ENCODE results near the gene RPL23. TPM values are rescaled to one million over a fixed set of nuclear protein-coding genes. Genes with fewer than 3 reads are reported as not detected.

RPL23 gene
- total and polyA plus RNA-seq, 9 of the 15 experiments (the other 6 are each of a cell fraction or from before 2014, with no cell fraction given) = 1,745 to 3,667 (median 3,096) TPM

DNA sequence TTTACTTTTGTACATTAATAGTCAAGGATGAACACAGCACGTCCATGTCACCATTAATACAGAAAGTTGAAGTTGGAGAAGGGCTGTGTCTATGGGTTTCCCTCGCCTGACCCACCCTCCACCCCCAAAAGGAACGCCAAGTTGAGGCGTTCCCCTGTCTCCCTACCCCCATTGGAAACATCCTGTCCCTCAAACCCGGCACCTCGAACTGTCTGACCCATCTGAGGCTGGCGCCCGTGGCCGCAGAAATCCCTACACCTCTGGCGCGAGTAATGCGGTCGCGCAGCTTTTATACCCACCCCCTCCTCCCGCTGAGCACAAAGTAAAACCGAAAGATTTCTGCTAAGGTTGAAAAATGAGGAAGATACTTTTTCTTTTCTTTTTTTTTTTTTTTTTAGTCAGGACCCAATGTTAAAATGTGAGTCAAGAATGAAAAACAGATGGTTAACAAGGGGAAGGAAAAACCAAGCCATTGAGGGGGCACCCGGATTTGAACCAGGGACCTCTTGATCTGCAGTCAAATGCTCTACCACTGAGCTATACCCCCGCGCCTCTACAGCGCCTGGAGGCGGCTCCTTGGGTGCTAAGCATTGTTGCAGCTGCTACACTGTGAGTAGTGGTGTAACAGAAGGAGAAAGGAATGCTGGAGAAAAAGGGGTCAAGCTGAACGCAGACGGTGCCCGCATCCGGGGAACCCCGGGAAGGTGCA, 15.4 kb upstream of the RPL23 start (continued):
- no peak for TF ChIP-seq SIRT6 (IDR thresholded peaks at IDR 0.05; ENCODE audit: low read depth, low read length)
- TF ChIP-seq, protein P1, sequence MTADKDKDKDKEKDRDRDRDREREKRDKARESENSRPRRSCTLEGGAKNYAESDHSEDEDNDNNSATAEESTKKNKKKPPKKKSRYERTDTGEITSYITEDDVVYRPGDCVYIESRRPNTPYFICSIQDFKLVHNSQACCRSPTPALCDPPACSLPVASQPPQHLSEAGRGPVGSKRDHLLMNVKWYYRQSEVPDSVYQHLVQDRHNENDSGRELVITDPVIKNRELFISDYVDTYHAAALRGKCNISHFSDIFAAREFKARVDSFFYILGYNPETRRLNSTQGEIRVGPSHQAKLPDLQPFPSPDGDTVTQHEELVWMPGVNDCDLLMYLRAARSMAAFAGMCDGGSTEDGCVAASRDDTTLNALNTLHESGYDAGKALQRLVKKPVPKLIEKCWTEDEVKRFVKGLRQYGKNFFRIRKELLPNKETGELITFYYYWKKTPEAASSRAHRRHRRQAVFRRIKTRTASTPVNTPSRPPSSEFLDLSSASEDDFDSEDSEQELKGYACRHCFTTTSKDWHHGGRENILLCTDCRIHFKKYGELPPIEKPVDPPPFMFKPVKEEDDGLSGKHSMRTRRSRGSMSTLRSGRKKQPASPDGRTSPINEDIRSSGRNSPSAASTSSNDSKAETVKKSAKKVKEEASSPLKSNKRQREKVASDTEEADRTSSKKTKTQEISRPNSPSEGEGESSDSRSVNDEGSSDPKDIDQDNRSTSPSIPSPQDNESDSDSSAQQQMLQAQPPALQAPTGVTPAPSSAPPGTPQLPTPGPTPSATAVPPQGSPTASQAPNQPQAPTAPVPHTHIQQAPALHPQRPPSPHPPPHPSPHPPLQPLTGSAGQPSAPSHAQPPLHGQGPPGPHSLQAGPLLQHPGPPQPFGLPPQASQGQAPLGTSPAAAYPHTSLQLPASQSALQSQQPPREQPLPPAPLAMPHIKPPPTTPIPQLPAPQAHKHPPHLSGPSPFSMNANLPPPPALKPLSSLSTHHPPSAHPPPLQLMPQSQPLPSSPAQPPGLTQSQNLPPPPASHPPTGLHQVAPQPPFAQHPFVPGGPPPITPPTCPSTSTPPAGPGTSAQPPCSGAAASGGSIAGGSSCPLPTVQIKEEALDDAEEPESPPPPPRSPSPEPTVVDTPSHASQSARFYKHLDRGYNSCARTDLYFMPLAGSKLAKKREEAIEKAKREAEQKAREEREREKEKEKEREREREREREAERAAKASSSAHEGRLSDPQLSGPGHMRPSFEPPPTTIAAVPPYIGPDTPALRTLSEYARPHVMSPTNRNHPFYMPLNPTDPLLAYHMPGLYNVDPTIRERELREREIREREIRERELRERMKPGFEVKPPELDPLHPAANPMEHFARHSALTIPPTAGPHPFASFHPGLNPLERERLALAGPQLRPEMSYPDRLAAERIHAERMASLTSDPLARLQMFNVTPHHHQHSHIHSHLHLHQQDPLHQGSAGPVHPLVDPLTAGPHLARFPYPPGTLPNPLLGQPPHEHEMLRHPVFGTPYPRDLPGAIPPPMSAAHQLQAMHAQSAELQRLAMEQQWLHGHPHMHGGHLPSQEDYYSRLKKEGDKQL (CRISPR knock-in tag; IDR thresholded peaks at IDR 0.05; ENCODE audit: borderline replicate concordance) = no peak
- TF ChIP-seq ZC3H11A (IDR thresholded peaks at IDR 0.05; ENCODE audit: low read depth, low read length) = 0 out of 2 replicates have a peak, but pooled peaks have one; percentile 9
- TF ChIP-seq ZKSCAN1 (IDR thresholded peaks at IDR 0.05; ENCODE audit: low read depth, low read length) = 0 out of 2 replicates have a peak, but pooled peaks have one; percentile 12
- TF ChIP-seq ZNF561 (CRISPR knock-in tag; conservative IDR thresholded peaks at IDR 0.05) = no peak
- TF ChIP-seq, protein P2, sequence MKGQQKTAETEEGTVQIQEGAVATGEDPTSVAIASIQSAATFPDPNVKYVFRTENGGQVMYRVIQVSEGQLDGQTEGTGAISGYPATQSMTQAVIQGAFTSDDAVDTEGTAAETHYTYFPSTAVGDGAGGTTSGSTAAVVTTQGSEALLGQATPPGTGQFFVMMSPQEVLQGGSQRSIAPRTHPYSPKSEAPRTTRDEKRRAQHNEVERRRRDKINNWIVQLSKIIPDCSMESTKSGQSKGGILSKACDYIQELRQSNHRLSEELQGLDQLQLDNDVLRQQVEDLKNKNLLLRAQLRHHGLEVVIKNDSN (CRISPR knock-in tag; IDR thresholded peaks at IDR 0.05) = no peak
- no peak for TF ChIP-seq HNRNPL (IDR thresholded peaks at IDR 0.05; ENCODE audit: low read depth, low read length)
- no peak for TF ChIP-seq ZFP1 (CRISPR knock-in tag; IDR thresholded peaks at IDR 0.05)
- no peak for TF ChIP-seq U2AF2 (optimal IDR thresholded peaks at IDR 0.05; ENCODE audit: low read depth, low read length)
- no peak for TF ChIP-seq RBBP5 (IDR thresholded peaks at IDR 0.05; ENCODE audit: borderline replicate concordance, insufficient read depth, low read length, poor library complexity, severe bottlenecking)
- TF ChIP-seq CCAR2 (IDR thresholded peaks at IDR 0.05; ENCODE audit: low read depth, low read length) = no peak
- TF ChIP-seq CREM (IDR thresholded peaks at IDR 0.05; ENCODE audit: low read depth) = peak; percentile 54; the same call in 1 of the 2 replicates
- TF ChIP-seq MBD2 (IDR thresholded peaks at IDR 0.05; ENCODE audit: borderline replicate concordance, low read depth) = no peak
- TF ChIP-seq BCLAF1 (IDR thresholded peaks at IDR 0.05; ENCODE audit: borderline replicate concordance in 1 of 2, control insufficient read depth in 1 of 2, low read depth in 2 of 2, low read length in 1 of 2) = no peak
- TF ChIP-seq NONO (IDR thresholded peaks at IDR 0.05; ENCODE audit: low read depth in 2 of 2, low read length in 1 of 2) = no peak
- no peak for TF ChIP-seq ZNF124 (CRISPR knock-in tag; IDR thresholded peaks at IDR 0.05)
- TF ChIP-seq DNMT1 (IDR thresholded peaks at IDR 0.05) = no peak
